HEK293 (cell line): ENCODE results near the gene PUM2.

Source experiments
- ZNF423 ChIP-seq: fragments of 450-650 bp; formaldehyde crosslinking; IDR thresholded peaks from 2 replicates; pipeline ENCODE4 v1.5.1; 2016; ENCODE audit warnings: missing biosample characterization, missing genetic modification characterization
- ZNF48 ChIP-seq: fragments of 450-650 bp; formaldehyde crosslinking; IDR thresholded peaks from 2 replicates; pipeline ENCODE4 v1.5.1; 2016; ENCODE audit warnings: missing biosample characterization, missing genetic modification characterization
- TF ChIP-seq, protein P1 (sequence below): fragments of 450-650 bp; formaldehyde crosslinking; IDR thresholded peaks from 2 replicates; pipeline ENCODE4 v1.5.1; 2016; ENCODE audit warnings: missing biosample characterization, missing genetic modification characterization
- TF ChIP-seq, protein P2 (sequence below): sonication (generic); formaldehyde crosslinking; IDR thresholded peaks from 2 replicates; pipeline ENCODE4 v1.8.1; 2022; ENCODE audit warnings: mild to moderate bottlenecking, moderate library complexity, missing genetic modification reagents

DNA sequence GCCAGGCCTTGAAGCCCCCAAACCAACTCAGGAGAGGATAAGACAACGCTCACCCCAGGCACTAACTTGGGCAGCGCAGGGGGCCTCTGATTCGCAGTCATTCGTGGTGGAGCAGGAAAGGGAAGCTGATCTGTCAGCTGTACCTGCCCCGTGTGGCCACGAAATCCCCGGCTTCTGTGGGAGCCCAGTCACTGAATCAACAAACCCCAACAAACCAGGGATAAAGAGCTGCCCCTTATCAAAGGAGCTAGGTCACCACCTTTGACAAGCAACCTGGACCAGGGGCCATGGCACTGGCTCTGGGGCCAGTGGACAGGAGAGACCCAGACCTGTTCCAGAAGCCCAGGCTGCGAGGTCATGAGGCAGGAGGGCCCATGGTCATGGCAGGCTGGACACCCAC is 140.2 kb downstream of the PUM2 start:
- no peak for TF ChIP-seq ZNF423
- TF ChIP-seq, protein P1, sequence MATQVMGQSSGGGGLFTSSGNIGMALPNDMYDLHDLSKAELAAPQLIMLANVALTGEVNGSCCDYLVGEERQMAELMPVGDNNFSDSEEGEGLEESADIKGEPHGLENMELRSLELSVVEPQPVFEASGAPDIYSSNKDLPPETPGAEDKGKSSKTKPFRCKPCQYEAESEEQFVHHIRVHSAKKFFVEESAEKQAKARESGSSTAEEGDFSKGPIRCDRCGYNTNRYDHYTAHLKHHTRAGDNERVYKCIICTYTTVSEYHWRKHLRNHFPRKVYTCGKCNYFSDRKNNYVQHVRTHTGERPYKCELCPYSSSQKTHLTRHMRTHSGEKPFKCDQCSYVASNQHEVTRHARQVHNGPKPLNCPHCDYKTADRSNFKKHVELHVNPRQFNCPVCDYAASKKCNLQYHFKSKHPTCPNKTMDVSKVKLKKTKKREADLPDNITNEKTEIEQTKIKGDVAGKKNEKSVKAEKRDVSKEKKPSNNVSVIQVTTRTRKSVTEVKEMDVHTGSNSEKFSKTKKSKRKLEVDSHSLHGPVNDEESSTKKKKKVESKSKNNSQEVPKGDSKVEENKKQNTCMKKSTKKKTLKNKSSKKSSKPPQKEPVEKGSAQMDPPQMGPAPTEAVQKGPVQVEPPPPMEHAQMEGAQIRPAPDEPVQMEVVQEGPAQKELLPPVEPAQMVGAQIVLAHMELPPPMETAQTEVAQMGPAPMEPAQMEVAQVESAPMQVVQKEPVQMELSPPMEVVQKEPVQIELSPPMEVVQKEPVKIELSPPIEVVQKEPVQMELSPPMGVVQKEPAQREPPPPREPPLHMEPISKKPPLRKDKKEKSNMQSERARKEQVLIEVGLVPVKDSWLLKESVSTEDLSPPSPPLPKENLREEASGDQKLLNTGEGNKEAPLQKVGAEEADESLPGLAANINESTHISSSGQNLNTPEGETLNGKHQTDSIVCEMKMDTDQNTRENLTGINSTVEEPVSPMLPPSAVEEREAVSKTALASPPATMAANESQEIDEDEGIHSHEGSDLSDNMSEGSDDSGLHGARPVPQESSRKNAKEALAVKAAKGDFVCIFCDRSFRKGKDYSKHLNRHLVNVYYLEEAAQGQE (tag by site-specific recombination) = no peak
- no peak for TF ChIP-seq ZNF48 (tag by site-specific recombination)
- TF ChIP-seq, protein P2, sequence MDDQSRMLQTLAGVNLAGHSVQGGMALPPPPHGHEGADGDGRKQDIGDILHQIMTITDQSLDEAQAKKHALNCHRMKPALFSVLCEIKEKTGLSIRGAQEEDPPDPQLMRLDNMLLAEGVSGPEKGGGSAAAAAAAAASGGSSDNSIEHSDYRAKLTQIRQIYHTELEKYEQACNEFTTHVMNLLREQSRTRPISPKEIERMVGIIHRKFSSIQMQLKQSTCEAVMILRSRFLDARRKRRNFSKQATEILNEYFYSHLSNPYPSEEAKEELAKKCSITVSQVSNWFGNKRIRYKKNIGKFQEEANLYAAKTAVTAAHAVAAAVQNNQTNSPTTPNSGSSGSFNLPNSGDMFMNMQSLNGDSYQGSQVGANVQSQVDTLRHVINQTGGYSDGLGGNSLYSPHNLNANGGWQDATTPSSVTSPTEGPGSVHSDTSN = no peak
